ENCODE results near the gene HLF.
A peak's percentile ranks its signal among the peaks of the same experiment; 100 is the strongest.

The HLF gene

DNA sequence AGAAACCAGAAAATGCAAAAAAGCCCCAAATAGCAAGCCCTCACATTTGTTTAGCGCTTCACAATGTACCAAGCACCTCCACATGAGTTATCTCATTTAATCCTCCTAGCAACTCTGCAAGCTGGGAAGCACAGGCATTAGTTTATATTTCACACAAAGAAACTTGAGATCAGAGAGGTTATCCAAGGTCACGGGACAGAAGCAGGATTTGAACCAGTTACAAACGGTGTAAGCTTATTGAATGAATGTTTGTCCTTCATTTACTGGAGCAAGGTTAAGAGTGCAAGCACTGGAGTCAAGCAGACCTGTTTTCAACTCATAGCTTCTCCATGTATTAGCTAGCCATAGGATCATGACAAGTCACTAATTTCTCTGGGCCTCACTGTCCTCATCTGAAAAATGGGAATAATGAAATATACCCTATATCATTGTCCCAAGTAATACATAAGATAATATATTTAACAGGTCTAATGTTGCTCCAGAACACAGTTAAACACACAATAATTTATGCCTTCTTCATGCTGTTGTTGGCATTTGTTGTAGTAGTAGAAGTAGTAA lies 6.1 kb upstream of the HLF start:
- no peak for DNase-seq

DNA sequence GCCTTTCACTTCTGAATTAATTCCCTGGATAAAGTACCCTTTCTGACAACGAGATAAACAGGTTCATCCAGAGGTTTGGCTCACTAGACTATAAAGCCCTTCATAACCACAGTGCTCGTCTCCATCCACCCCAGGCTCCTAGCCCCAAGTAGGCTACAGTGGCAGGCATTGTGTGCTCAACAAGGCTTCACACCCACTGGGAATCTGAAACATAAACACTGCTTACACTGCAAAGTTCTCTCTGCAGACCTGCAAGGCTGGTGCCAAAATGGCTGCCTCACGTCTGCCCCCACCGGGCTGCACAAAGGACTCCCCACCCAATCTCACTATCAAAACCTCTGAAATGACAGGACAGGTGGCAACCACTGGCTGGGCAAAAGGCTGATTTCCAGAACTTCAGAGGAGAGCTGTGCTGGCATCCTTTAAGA lies 5.1 kb upstream of the HLF start:
- DNase-seq = no peak

DNA sequence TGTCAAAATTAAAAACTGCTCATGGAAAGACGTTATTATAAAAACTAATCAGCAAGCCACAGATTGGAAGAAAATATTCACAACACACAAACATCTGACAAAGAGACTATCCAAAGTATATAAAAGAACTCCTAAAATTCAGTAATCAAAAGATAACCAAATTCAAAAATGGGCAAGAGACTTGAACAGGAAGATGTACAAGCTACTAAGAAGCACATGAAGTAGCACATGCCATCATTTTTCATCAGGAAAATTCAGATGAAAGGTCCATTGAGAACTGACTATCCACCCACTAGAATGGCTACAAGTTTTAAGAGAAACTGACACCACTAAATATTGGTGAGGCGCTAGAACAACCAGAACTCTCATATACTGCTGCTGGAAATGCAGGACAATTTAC lies 3.4 kb upstream of the HLF start:
- no peak for DNase-seq

DNA sequence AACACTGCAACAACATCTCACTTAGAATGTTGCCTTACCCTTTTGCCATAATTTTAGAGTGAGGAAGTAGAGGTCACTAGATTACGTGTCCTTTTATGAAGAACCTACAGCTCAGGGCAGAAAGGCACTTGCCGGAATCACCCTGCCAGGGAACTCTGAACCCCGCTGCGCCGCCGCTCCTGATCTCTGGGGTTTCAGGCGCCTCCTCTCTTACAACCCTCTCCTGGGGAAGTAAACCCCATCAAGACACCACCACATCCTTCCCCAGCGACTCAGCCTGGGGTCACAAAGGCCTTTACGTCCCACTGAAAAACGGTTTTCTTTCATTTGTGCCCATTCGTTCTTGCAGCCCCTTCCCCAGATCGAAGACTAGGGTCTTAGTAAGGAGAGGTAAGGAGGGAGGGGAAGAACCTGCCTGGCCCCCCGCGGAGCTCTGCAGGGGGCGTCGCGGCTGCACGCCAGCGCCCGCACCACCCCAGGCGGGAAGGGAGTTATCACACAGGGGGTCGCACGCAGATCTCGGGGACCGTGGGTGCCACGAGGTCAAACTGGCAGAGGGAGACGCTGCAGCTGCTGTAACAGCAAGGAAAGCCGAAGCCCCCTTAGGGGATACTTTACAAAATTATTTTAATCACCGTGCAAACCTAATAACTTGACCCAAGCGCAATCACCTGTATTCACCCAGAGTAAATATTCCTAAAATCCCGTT lies 1.0 kb upstream of the HLF start:
- DNase-seq = no peak

DNA sequence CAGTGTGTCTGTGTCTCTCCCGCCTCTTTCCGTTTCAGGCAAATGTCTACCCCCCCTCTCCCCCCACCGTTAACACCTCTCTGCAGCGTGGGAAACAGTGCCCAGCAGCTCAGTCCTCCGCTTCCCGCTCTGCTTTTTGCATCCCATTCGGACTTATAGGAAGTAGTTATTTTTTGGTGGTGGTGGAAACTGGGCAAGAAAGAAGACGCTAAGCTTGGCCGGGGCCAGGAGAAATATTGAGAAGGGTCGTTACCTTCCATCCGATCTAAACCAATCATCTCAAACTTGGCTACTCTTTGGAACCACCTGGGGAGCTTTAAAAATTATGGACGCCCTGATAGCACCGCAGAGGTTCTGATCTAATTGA lies 499 bp upstream of the HLF start:
- peak; percentile 28 for DNase-seq

DNA sequence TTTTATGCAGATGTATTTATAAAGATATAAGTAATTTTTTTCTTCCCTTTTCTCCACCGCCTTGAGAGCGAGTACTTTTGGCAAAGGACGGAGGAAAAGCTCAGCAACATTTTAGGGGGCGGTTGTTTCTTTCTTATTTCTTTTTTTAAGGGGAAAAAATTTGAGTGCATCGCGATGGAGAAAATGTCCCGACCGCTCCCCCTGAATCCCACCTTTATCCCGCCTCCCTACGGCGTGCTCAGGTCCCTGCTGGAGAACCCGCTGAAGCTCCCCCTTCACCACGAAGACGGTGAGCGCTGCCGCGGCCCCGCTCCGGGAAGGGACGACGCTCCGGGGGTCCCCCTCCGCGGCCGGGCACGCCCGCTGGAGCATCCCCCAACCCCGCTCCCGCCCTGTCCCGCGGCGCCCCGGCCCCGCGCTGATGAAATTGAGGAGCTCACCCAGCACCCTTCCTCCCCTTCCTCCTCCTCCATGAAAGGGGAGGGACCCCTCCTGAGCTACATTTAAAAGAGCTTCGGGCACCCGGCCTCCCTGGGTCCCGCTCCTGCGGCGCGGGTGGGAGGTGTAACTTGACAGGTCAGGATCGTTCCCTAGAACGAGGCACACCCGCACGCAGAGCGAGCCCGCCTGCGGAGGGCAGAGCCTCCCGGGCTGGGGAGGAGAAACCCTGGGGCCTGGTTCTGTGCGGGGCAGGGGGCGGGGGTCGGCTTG lies 706 bp downstream of the HLF start:
- DNase-seq = peak; percentile 4

DNA sequence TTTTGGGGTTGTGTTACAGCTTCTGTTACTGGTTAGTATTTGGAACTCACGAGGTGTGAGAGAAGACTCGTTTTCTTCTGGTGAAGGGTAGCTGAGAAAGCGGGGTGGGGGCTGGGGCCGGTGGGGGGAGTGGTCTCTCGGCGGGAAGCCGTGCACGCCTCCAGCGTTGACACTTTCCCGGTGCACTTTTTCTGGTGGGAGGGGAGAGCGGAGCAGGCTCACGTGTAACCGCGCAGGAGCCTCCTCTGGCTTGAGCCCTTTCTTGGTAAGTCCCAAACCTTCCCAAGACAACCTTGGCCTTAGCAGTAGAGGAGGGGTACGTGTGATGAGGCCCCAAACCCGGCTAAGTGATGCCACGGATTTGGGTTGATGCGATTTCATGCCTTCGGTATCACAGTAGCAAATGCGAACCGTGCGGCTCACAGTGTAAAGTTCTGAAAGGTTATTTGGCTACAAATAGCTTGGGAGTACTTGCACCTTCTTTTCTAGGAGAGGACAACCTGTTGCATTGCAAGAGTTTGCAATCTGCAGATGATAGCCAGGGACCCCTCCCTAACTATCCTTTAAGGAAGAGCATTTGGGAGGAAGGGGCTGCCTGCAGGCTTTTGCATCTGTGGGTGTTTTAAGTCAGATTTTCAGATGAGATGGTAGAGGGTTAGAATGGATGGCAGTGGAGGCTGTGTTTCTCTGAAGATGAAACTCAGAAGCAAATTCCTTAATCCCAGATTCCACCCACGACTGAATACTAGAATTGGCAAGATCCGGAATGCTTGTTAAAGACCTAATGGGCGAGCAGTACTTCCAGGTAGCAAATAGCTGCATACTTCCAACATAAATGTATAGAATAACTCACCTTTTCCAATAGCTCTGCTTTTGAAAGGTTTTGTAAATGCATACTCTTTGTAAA lies 1.5 kb downstream of the HLF start:
- no peak for DNase-seq

DNA sequence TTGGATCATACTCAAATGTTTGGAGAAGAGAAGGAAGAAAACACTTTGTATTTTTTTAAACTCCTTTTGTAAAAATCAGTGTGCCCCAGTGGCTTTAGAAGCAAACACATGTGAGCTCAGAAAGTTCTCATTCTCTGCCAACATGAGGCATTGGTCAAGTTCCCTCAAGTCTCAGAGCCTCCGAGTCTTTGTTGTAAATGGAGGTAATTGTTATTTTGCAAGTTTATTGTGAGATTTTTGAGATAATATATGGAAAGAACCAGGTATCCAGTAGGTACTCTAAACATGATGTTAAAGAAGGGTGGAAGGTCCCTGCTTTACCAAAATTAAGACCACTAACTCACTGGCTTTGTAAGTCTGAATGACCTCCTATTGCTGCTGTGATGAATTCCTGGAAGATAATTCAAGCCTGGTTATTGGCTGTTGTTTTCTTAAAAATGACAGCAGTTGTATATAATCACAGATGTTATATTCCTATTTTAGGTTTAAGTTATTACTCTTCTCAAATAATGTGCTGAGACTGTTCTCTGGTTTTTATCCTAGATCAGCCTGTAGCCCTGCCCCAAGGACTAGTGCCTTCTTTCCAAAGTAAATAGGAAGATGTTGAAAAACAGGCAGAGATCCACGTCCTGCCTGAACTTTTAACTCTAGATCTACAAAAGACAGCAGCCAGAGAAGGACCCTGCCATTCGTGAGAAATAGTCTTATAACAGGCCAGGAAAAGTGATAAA lies 2.4 kb downstream of the HLF start:
- DNase-seq = no peak

DNA sequence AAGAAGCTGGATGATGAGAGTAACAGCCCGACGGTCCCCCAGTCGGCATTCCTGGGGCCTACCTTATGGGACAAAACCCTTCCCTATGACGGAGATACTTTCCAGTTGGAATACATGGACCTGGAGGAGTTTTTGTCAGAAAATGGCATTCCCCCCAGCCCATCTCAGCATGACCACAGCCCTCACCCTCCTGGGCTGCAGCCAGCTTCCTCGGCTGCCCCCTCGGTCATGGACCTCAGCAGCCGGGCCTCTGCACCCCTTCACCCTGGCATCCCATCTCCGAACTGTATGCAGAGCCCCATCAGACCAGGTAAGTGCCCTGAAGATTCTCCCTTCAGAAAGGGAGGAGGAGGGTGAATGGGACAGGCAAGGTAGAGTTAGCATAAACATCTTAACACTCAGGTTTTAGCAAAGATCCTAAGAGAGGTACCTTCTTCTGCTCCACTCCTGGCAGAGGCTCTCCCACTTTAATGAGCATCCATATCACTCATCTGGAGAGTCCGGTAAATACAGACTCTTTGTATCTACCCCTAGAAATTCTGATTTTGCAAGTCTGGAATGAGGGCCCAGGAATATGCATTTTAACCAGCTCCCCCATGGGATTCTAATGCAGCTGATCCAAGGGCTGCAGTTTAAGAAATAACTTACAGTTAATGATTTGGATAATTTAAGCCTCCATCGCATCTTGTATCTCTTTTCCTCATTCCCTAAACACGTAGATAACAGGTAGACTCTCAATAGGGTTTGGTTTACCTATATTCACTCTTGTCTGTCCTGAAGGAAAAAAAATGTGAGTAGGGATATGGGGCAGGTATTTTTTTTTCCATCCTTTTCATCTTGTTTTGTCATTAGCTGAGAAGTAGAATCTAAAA lies 3.3 kb downstream of the HLF start:
- no peak for DNase-seq

DNA sequence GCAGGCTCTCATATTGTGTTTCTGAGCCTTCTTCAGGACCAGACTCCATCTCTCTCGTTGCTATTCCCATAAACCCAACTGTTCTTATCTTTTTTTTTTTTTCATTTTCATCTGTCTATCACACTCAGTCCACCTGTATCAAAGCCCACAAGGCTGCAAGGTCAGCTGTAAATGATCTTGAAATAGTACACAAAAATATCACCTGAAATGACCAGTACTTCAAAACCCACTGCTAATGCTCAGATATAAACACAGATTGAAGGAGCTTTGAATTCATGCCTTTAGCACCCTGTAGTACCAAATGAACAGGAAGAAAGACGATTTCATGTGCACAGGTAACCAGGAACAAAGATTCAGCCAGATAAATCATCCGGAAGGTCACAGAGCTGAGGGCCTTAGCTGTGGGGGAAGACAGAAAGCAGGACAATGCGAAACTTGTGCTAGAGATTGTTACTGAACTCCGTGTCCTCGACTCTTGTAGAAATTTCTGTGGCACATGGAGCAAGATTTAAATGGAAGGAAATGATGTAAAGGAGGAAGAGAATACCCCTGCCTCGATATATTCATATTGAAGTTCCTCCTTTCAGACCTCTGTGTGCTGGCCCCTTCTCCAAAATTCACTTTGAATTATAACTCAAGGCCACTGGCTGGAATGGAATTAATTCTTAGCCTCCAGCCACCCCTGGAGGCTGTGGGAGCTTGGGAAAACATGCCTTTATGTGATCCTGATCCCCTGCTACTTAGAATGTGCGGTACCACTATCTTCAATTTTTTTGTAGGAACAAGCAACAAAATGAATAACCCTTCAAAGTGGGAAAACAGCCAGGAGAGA lies 4.1 kb downstream of the HLF start:
- no peak for DNase-seq

DNA sequence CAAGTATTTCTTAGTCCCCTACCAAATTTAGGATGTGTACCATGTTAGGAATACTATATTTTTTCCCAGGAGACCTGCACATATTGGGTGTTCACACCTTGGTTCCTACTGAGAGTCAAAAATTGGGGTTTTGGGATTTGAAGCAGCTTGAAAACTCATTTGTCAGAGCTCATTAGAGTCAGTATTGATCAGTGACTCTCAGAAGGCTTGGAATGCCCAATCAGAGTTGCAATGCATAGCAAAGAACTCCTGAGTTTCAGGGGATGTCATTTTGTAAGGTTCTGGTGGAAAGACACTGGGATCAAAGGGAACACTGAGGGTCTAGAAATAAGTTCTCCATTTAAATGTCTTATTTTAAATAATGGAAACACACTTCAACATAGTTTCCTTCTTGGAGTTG lies 5.1 kb downstream of the HLF start:
- no peak for DNase-seq

DNA sequence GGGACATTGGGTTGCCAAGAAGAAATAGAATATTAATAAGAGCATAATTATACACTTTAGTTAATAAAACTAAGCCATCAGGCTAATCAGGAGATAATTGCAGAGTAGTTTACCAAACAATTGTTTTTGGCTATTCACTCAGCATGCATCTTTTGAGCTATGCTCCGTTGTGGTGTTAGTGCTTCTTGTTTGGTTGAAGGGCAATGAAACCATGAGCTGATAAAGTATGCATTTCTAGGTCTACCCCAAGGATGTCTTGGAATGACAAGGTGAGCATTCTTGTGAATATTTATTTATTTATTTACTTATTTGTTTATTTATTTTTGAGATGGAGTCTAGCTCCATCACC lies 6.4 kb downstream of the HLF start:
- no peak for DNase-seq

DNA sequence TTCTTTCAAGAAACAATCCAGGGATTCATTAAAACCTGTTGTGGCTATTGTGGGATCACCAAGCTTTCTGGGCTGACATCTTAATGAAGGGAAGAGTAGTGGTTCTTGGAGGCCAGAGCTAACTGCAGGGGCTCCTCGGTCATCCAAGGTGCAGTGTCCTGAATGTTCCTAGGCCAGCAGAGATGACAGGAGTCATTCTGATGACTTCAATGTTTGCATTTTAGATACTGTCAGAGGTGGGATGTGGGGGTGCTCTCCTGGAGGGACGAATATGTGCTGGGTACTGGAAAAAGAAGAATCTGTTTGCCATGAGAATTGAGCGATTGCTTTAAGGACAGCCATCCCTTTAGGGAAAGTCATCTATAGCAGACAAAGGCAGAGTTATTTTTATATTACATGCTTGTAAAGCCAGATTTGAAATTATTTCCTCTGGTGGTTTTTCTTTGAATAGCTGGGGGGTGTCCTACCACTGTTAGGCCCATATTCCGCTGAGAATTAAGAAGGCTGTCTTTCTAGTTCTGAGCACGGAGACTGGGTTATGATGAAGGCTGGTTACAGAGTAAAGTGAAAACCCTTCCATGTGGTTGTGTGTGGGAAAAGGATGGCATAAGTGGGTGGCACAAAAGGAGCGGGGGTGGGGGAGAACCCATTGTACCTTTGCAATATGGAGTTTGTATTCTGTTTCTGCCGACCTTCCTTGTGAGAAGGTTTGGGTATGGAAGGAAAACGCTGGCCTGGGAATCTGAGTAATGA lies 7.4 kb downstream of the HLF start:
- DNase-seq = no peak

DNA sequence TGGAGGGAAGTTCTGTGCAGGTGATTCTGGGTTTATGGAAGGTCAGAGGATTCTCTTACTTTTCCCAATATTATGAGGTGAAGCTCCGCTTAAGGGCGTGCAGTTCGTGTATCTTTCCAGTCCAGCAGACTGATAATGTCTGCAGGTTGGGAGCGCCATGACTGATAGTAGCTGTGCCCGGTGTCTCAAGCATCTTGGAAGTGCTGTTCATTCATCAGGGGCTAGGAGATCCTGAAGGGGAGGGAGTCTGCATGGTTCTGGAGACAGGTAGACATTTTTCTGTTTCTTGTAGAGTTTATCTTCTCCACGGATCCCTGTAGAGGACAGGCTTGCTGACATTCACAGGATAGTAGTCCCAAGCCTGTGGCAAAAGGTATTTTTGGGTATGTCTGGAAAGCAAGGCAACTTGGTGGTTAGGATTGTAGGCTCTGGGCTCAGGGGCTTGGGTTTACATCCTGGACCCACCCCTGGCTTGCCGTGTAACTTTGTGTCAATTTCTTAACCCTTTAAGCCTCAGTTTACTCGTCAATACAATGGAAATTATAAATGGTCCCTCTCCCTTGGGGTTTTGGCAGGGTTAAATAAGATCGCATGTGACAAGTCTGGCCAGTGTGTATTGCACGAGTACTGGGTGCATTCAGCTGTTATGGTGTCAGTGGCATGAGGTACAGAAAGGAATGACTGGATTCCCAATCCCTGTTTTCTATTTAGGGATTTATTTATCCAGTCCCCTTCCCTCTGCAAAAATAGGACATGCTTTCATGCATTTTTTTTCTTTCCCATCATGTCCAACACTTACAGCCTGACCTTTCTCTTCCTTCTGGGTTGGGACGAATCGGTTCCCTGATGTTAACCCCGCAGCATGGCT lies 8.2 kb downstream of the HLF start:
- DNase-seq = no peak

DNA sequence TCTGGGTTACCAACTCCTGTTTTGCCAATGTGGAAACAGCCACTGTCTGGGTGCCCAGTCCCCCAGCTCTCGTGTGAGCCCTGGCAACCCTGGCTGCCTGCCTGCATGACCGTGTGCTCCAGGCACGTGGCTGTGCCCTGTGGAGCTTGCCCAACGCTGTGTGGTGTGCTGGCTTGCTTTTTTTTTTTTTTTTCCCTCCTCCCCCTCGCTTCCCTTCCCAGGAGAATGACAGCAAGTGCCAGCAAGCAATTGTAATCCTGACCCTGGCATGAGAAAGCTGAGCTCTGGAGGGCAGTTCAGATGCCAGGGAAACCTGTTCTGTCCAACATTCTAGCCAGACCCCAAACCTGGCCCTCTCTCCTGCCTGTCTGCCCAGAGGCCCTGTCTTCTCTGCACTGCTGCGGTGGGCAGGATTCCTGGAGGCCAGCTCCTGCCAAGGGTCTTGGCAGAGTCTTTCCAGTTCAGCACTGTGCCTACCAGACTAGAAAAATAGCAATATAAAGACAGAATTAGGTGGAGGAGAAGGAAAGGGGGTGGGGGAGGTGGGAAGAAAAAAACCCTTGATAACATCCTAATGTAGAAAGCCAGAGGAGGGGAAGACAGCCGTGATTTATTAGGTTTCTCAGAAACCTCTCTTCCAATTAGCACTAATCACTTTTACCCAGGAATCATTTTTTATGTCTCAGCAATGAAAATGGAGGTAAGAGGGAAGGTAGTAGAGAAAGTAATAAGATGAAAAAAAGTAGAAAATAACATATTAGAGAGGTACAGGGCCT lies 9.0 kb downstream of the HLF start:
- DNase-seq = no peak

DNA sequence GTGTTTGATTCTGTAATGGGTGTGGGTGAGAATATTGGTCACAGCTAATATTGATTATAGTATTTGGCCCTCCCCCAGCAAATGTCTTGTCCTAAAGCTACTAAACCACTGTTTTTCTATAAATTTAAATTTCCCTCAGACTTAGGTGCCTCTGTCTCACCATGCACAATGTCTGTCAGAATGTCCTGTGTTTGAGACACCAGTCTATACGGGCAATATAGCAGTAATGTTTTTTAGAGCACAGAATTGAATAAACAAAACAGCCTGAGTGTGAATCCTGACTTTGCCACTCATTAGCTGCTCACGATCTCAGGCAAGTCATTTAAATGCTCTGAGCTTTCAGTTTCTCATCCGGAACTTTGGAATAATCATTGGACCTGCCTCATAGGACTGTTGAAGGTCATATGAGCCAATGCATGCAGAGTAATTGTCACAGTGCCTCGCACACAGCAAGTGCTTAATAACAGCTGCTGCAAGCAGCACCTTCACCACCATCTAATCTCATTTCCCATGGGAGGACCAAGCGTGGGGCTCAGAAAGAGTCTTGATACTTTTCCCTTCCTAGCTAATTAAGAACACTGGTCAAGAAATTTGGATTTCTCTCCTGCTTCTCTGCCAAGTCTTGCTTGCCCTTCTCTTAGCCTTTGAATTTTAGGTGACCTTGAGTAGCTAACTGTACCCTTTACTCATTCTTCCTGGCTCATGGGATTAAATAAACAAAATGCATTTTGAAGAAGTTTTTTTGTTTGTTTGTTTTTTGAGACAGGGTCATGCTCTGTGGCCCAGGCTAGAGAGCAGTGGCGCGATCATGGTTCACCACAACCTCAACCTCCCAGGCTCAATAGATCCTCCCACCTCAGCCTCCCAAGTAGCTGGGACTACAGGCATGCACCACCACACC lies 9.8 kb downstream of the HLF start:
- DNase-seq = no peak

All from COR-L47 (cell line).